Measurements from ENCODE around the gene ZNF217.
"Not testable (repeated sequence)": the region's sequence is repeated elsewhere in the genome, so short reads cannot be mapped to it uniquely, and the experiment has no call there.

GRCh38 chr20:53593466-53594007, at the start of gene ZNF217:
- TF ChIP-seq, protein P1, sequence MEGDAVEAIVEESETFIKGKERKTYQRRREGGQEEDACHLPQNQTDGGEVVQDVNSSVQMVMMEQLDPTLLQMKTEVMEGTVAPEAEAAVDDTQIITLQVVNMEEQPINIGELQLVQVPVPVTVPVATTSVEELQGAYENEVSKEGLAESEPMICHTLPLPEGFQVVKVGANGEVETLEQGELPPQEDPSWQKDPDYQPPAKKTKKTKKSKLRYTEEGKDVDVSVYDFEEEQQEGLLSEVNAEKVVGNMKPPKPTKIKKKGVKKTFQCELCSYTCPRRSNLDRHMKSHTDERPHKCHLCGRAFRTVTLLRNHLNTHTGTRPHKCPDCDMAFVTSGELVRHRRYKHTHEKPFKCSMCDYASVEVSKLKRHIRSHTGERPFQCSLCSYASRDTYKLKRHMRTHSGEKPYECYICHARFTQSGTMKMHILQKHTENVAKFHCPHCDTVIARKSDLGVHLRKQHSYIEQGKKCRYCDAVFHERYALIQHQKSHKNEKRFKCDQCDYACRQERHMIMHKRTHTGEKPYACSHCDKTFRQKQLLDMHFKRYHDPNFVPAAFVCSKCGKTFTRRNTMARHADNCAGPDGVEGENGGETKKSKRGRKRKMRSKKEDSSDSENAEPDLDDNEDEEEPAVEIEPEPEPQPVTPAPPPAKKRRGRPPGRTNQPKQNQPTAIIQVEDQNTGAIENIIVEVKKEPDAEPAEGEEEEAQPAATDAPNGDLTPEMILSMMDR (IDR thresholded peaks at IDR 0.05), result not testable (repeated sequence)
- not testable (repeated sequence) for TF ChIP-seq EZH2 (IDR thresholded peaks at IDR 0.05; ENCODE audit: borderline replicate concordance, insufficient read depth, low read depth, low read length, poor library complexity, severe bottlenecking)

Measured in B cell (primary cell).